Kidney epithelial cell (primary cell): Measurements from ENCODE around the gene SH3RF3. TPM values are rescaled to one million over a fixed set of nuclear protein-coding genes. Genes with fewer than 3 reads are reported as not detected.

Source experiments
- DNase-seq: peaks from one replicate; pipeline ENCODE4 v3.0.0-alpha.2; 2010; ENCODE audit warnings: low read depth
- H3K27me3 ChIP-seq: 2 replicates; pipeline ENCODE4 v1.6.0; 2011; ENCODE audit warnings: low read length; ENCODE audit not compliant: control insufficient read depth, insufficient read depth
- H3K36me3 ChIP-seq: 2 replicates; pipeline ENCODE4 v1.5.1; 2011; ENCODE audit warnings: low read length; ENCODE audit not compliant: control insufficient read depth, insufficient read depth
- H3K4me3 ChIP-seq: 2 replicates; pipeline ENCODE4 v1.5.1; 2011; ENCODE audit warnings: low read depth, mild to moderate bottlenecking, control low read depth, low read length
- CTCF ChIP-seq: IDR thresholded peaks from 2 replicates; pipeline ENCODE4 v1.5.1; 2011; ENCODE audit warnings: mild to moderate bottlenecking, moderate library complexity, low read length, control low read depth, inconsistent platforms; ENCODE audit not compliant: insufficient read depth, poor library complexity, severe bottlenecking
- total RNA-seq: library from RNA; depleted of rRNA; stranded (reverse); fragments of >200 nt; gene quantifications from 2 replicates; pipeline ENCODE4 v1.2.3, GENCODE V29; 2015

The SH3RF3 gene
- total RNA-seq, 1 donor from 2014 or later = 9.6 TPM

DNA sequence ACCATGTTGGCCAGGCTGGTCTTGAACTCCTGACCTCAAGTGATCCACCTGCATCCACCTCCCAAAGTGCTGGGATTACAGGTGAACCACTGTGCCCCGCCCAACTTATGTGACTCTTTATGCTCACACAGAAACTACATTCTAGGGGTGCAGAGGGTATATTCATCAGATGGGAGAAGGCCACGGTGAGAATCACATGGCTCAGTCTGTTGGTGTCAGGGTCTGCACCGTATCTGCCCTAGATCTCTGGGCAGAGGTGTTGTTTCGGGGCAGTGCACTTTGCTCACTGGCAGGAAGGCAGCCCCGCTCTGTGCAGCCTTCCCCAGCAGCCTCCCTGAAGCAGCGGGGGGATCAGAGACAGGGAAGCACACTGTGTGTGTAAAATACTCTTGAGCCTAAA, 76.4 kb downstream of the SH3RF3 start:
- Histone ChIP-seq H3K36me3 (no peaks in the 10 kb centered on the region), H3K27me3 (peaks cover 2% of the 10 kb centered on the region), H3K4me3 (no peak overlapping the region)
- no peak for TF ChIP-seq CTCF
- DNase-seq = no peak

DNA sequence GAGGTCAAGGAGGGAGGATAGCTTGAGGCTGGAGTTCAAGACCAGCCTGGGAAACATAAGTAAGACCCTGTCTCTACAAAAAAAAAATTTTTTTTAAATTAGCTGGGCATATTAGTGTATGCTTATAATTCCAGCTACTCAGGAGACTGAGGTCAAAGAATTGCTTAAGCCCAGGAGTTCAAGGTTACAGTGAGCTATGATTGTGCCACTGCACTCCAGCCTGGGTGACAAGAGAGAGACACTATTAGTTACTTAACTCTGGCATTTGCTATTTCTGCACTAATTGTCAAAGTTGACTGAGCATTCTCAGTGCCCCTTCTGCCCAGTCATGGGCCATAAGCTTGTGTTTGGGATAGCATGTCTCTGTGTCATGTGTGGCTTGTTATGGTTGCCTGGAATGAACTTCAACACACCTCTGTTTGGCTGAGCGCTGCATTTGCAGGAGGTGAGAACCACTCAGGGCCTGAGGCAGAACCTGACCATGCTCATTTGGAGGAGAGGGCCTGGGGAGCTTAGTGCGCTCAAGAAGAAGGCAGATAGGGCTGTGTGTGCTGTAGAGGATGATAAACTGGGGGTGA, 77.7 kb downstream of the SH3RF3 start:
- no peak for DNase-seq
- Histone ChIP-seq H3K36me3 (no peaks in the 10 kb centered on the region), H3K27me3 (peaks cover 2% of the 10 kb centered on the region), H3K4me3 (no peak overlapping the region)
- TF ChIP-seq CTCF = no peak

DNA sequence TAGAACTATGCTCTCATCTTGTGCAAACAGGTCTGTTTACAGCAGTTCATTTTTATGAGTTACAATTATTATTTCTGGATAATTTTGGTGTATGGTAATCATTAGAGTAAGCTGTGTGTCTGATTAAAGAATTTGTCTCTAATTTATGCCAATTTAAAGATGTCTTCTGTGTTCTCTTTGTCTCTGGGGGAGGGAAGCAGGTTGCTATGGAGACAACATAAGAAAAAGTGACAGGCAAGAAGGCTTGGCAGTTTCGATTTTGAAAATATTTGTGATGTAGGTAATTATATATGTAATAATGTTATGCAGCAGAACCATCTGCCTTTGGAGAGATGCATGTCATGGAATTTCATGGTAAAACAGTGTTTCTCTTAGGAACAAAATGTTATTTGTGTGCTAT, 78.2 kb downstream of the SH3RF3 start:
- H3K27me3 ChIP-seq = peaks cover 2% of the 10 kb centered on the region
- DNase-seq = no peak
- no peak for TF ChIP-seq CTCF
- H3K36me3 ChIP-seq = no peaks in the 10 kb centered on the region
- no peak overlapping the region for H3K4me3 ChIP-seq

DNA sequence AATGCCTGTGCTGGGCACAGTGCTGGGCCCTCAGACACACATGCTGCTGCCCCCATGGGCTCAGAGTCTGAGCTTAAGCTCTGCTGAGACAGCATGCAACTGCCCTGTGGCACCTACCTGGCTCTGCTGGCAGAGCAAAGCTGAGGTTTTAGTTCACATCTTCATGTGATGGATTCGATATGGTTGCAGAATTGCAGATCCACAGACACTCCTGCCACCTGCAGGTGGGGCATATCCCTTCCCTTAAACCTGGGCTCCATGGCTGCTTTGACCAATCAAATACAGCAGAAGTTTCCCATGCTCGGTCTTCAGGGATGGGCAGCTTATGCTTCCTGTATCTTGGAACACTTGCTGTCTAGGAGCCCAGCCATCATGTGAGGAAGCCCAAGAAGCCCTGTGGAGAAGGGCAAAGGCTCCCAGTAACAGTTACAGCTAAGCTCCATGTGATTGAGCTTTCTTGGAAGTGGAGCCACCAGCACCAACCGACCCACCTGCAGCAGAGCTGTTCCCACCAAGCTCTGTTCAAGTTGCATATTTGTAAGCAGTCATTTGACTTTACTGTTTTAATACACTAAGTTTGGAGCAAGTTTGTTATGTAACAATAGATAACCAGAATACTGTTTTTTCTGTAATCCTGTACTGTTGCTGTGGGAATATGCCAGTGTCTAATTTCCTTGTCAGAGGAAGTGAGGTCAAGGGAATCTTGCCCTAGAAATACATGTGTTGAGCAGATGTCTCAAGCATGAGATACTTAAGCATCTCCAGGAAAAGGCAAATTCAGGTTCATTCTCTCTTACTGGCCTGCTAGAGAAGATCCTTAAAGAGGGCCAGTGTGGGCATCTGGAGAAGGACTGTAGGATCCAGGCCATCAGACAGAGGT, 79.3 kb downstream of the SH3RF3 start:
- peaks cover 2% of the 10 kb centered on the region for H3K27me3 ChIP-seq
- H3K4me3 ChIP-seq = no peak overlapping the region
- no peak for DNase-seq
- TF ChIP-seq CTCF = no peak
- no peaks in the 10 kb centered on the region for H3K36me3 ChIP-seq

- H3K4me3 ChIP-seq = no peak overlapping the region
- DNase-seq = no peak
- H3K27me3 ChIP-seq = no peaks in the 10 kb centered on the region
- H3K36me3 ChIP-seq = no peaks in the 10 kb centered on the region
- TF ChIP-seq CTCF = no peak
Measured at GRCh38 chr2:109208951-109209335, 79.9 kb downstream of the SH3RF3 start.
